ENCODE data around the gene NRXN2.

Gene NRXN2

DNA sequence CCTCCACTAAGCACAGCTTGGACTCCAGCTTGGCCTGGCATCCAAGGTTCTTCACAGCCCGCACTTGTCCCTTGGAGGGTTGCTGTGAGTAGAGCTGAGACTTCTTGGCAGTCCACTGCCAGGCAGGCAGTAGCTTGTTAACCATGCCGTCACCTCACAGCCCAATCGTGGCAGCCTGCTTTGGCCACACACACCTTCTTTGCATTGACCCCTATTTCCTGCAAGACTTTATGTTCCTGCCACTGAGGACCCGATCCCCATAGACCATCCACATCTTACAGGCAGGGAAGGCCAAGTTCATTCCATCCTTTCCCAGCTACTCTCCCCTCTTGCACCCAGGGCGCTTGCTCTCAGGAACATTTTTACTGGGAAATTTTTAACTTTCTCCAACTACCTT lies 39.3 kb upstream of the NRXN2 start:
- TF ChIP-seq, protein P1, sequence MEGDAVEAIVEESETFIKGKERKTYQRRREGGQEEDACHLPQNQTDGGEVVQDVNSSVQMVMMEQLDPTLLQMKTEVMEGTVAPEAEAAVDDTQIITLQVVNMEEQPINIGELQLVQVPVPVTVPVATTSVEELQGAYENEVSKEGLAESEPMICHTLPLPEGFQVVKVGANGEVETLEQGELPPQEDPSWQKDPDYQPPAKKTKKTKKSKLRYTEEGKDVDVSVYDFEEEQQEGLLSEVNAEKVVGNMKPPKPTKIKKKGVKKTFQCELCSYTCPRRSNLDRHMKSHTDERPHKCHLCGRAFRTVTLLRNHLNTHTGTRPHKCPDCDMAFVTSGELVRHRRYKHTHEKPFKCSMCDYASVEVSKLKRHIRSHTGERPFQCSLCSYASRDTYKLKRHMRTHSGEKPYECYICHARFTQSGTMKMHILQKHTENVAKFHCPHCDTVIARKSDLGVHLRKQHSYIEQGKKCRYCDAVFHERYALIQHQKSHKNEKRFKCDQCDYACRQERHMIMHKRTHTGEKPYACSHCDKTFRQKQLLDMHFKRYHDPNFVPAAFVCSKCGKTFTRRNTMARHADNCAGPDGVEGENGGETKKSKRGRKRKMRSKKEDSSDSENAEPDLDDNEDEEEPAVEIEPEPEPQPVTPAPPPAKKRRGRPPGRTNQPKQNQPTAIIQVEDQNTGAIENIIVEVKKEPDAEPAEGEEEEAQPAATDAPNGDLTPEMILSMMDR (IDR thresholded peaks at IDR 0.05), result no peak

DNA sequence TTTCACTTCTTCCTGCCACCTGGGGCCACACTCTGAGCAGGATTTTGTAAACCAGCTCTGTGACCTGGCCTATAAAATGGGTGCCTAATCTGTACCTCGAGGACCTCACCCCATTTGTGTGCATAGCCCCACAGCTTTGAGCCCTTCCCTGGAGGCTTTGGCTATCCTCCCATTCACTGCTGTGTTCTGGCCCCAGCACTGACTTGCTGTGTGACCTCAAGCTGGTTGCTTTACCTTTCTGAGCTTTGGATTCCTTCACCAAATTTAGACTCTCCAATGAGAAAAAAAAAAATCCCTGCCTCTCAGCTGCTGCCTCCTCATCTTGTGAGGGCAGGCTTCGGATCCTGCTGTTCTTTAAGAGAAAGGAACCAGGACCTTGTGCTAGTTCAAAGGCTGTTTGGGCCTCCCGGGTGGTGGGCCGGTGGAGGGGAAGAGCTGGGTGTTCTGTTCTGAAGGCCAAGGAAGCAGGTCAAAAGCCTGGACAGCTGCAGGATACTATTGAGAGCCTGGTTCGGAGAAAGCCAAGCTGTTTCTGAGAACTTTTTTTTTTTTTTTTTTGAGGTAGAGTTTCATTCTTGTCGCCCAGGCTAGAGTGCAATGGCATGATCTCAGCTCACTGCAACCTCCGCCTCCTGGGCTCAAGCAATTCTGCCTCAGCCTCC lies 37.9 kb upstream of the NRXN2 start:
- TF ChIP-seq, protein P1 (IDR thresholded peaks at IDR 0.05), result no peak

DNA sequence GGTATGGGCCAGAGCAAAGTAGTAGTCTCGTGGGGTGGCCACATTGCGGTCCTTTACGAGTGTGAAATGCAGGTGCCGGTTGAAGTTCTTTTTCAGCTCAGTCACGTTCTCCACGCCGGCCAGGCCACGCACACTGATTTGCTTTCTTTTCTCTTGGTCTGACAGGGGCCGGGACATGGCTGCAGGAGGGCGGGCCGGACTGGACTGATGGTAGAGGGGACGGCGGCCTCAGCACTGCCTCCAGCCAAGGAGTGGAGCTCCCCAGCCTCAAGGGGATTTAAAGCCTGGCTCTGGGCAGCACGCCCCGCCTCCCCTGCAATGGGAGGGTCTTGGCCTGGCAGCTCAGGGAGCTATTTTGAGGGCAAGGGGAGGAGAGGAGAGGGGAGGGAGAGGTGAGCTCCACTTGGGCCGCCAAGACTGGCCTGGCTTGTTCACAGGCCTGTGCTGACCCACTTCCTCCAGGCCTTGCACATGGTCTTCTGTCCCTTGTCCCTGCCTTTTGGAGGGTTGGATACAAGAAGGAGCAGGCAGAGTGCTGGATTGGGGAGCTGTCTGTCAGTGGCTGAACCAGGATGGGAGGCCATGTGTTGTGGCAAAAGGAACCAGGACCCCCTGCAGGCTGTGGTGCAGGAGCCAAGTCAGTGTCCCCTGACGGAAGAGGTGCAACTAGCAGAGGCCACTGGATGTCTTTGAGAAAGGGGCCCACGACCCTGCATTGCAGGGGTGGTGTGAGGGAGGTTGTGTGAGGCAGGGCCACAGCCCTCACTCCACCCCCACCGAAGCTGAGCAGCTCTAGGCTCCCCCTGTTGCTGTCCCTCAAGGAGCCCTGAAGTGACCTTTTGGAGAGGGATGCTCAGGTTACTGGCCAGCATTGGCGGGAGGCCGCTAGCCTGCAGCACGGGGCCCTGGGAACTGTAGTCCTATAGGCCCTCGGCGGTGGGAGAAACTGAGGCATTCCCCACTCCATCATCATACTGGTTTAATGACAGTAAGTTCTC lies 37.0 kb upstream of the NRXN2 start, which contains the start of gene PYGM:
PYGM (minus strand) TSS at position 253 of the 998 bp plus-strand sequence; CDS start at position 177, 76 bp downstream.
- TF ChIP-seq, protein P1 (IDR thresholded peaks at IDR 0.05), result no peak

DNA sequence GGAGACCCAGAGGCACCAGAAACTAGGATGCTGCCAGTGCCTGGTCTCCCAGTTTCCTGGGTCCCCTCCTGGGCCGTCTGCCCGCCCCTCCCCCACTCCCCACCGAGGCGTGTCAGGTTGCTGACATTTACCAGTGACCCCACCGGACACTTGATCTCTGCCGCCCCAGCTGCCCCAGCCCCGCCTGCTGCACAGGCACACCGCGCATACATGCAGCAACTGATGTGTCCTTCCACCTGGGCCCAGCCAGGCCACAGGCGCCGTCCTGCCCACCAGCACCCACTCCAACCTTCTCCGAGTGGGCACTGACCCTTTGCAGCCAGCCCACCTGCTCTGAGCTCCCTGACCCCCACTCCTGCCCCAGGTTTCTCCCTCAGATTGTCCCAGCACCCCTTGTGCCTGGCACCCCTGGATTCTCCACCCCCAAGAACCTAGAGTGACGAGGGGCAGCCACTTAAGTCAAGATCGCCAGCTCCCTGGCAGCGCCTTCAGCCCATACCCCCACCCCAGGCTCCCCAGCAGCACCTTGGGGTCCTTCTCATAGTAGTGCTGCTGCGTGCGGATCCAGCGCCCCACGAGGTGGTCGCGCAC lies 36.2 kb upstream of the NRXN2 start:
- TF ChIP-seq, protein P1 (IDR thresholded peaks at IDR 0.05), result no peak

DNA sequence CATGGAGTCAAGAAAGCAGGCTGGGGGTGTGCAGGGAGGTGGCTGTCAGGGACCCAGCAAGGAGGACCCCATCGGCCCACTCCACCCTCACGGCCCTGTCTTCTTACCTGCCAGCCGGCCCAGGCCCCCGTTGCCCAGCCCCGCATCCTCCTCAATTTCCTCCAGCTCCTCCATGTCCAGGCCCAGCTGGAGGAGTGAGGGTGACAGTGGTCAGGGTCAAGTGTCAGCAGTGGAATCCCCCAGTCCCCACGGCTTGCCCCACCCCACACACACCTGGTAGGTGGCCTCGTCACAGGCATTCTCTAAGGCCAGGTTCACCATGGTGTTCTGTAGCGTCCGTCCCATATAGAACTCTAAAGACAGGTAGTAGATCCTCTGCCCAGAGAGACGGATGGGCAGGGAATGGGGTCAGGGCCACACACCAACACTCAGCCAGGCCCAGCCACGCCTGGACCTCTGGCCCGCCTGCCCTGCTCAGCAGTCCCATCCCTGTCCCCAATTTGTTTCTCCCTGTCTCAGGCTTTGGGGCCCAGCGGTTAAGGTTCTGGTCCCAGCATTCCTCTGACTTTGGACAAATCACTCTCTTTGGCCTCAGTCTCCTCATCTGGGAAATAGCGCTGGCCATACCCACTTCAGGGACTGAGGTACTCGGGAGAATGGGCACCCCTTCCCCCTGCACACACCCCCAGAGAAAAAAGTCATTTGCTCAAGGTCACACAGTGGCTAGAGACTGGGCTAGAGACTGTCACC lies 35.5 kb upstream of the NRXN2 start:
- TF ChIP-seq, protein P1 (IDR thresholded peaks at IDR 0.05), result no peak

DNA sequence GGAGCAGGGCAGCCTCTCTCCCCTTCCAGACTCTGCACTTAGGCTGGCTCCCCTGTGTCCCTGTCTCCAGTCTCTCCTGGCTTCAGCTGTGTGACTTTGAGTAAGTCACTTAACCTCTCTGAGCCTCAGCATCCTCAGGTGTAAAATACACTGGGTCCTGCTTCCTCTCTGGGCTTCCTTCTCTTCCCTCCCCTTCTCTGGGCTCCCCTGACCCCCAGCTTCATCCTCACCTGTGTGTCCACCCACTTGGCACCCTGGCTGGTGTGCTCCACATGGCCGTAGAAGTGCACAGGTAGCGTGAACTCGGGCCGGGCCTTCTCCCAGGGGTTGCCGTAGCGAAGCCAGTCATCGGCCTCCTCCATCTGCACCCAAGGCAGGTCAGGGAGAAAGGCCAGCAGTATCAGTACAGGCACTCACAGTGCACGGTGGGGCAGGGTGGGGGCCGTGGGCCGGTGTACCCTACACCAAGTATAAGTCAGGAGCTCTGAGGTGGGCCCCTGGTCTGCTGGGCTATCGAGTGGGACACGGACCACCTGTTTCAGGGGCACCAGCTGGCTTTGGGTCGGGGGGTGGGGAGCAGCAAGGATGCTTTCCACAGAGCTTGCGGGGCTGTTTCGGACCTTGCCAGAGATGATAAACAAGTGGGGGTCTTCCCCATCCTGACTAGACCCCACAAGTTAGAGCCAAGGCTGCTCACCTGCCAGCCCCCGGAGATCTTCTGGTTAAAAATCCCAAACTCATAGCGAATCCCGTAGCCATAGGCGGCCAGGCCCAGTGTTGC lies 34.7 kb upstream of the NRXN2 start:
- TF ChIP-seq, protein P1 (IDR thresholded peaks at IDR 0.05), result no peak
